ENCODE data around the gene PRUNE1. TPM values are rescaled to one million over a fixed set of nuclear protein-coding genes. Genes with fewer than 3 reads are reported as not detected.

The PRUNE1 gene
- total RNA-seq, 1 experiment from 2014 or later, result 30.7 TPM

- ChIA-PET POLR2A (ENCODE audit: unreplicated experiment) (interaction anchor here (0.6 to 1.5 kb wide), 7 partner anchors 24 to 796 kb away, joined by 3 to 14 read pairs (median 4); partner anchors contain the start of genes ANXA9 and GOLPH3L), CTCF (interaction anchor here (0.6 to 2.1 kb wide), 4 partner anchors 8 to 84 kb away, joined by 3 to 11 read pairs (median 4); partner anchors contain the start of gene ANXA9)
- H2AFZ ChIP-seq, result peak overlapping the region; percentile 81
- peaks cover 23% of the 10 kb centered on the region for H3K79me2 ChIP-seq (ENCODE audit: low read depth)
- H3K36me3 ChIP-seq (ENCODE audit: low read depth), result no peaks in the 10 kb centered on the region
- peak overlapping the region; percentile 86 for H3K4me2 ChIP-seq
- peaks cover 56% of the 10 kb centered on the region for H3K4me1 ChIP-seq (replicated peaks; ENCODE audit: insufficient read depth)
- no peaks in the 10 kb centered on the region for H4K20me1 ChIP-seq (ENCODE audit: insufficient read depth)
- TF ChIP-seq EZH2 (IDR thresholded peaks at IDR 0.05; ENCODE audit: low read depth), result no peak
- TF ChIP-seq CTCF (conservative IDR thresholded peaks at IDR 0.05), result no peak
- H3K9me3 ChIP-seq (ENCODE audit: insufficient read depth, low read depth), result no peaks in the 10 kb centered on the region
- intact Hi-C loops (cut with micrococcal nuclease; ENCODE audit: unreplicated experiment), result loop anchor here (5.0 kb wide), 3 partner anchors 161 to 749 kb away; partner anchors contain the start of genes CA14, LYSMD1 and SCNM1
- BruUV-seq (replicated peaks), result no TSS peak
- peak overlapping the region; percentile 56; the same call in 1 of the 2 replicates for H3K4me3 ChIP-seq
- no peak for DNase-seq
- no peaks in the 10 kb centered on the region for H3K27me3 ChIP-seq (ENCODE audit: insufficient read depth, low read depth)
- H3F3A ChIP-seq (ENCODE audit: insufficient read depth, low read depth), result peaks cover 28% of the 10 kb centered on the region
- no peaks in the 10 kb centered on the region for H3K9me2 ChIP-seq (ENCODE audit: insufficient read depth)
- peak overlapping the region; percentile 68 for H3K27ac ChIP-seq
These were observed 2.4 kb upstream of the PRUNE1 start for GRCh38 chr1:151005729-151006319.

DNA sequence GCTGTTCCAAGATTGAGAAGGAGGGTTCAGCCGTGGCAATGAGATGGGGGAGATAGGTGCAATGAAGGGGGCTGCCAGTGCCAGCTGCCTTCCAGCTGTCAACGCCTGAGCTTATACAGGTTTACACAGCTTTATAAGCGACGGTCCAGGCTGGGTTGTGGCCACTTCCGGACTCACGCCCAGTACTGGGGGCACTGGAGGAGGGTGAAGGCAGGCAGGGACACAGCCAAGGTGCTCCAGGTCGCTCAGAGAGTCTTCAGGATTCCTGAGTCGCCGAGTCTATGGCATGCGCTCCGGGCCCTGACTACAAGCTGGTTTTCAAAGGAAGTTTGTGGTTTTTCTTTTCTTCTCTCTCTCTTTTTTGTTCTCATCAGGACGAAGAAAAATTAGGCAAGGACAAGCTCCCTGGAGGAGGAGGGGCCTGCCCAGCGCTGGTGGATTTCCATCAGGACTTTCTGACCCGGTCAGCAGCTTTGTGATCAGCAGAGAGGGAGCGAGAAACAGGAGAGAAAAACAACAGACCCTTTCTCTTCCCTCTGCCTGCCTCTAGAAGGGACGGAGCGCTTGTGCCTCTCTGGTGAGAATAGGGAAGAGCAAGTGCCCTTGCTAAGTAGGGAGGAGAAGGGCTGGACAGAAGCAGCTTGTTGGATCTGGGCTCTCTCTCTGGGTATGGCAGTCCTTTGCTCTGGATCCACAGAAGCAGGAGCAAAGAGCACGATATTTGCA, 1.8 kb upstream of the PRUNE1 start, which contains the start of gene MINDY1:
MINDY1 (minus strand) TSS at position 576 of the 726 bp plus-strand sequence. CDS start 4,285 bp downstream, outside the sequence.
- H3K79me2 ChIP-seq (ENCODE audit: low read depth), result peaks cover 24% of the 10 kb centered on the region
- peaks cover 28% of the 10 kb centered on the region for H3F3A ChIP-seq (ENCODE audit: insufficient read depth, low read depth)
- peak within 1 kb of the TSS; percentile 81 for H2AFZ ChIP-seq
- H3K9me2 ChIP-seq (ENCODE audit: insufficient read depth), result no peaks in the 10 kb centered on the region
- H3K27ac ChIP-seq, result peak within 1 kb of the TSS; percentile 68
- H3K36me3 ChIP-seq (ENCODE audit: low read depth), result no peaks in the 10 kb centered on the region
- H3K4me2 ChIP-seq, result peak within 1 kb of the TSS; percentile 86
- no peaks in the 10 kb centered on the region for H3K27me3 ChIP-seq (ENCODE audit: insufficient read depth, low read depth)
- TF ChIP-seq EZH2 (IDR thresholded peaks at IDR 0.05; ENCODE audit: low read depth) (no peak), CTCF (conservative IDR thresholded peaks at IDR 0.05) (peak; percentile 68)
- no peaks in the 10 kb centered on the region for H3K9me3 ChIP-seq (ENCODE audit: insufficient read depth, low read depth)
- ChIA-PET CTCF (interaction anchor here (0.5 to 2.1 kb wide), 4 partner anchors 9 to 26 kb away, joined by 3 to 11 read pairs (median 6); partner anchors contain the start of gene ANXA9), POLR2A (ENCODE audit: unreplicated experiment) (interaction anchor here (0.5 to 1.5 kb wide), 10 partner anchors 25 to 796 kb away, joined by 3 to 14 read pairs (median 4); partner anchors contain the start of genes ANXA9, BNIPL and GOLPH3L)
- intact Hi-C loops (cut with micrococcal nuclease; ENCODE audit: unreplicated experiment), result loop anchor here (1.0 to 5.0 kb wide), 4 partner anchors 52 to 749 kb away; partner anchors contain the start of genes CA14, LYSMD1 and SCNM1
- H3K4me3 ChIP-seq, result peak within 1 kb of the TSS; percentile 56; the same call in 1 of the 2 replicates
- peaks cover 56% of the 10 kb centered on the region for H3K4me1 ChIP-seq (replicated peaks; ENCODE audit: insufficient read depth)
- no peaks in the 10 kb centered on the region for H4K20me1 ChIP-seq (ENCODE audit: insufficient read depth)
- DNase-seq, result peak; percentile 64 to 72
- BruUV-seq (replicated peaks), result TSS peak; percentile 38

DNA sequence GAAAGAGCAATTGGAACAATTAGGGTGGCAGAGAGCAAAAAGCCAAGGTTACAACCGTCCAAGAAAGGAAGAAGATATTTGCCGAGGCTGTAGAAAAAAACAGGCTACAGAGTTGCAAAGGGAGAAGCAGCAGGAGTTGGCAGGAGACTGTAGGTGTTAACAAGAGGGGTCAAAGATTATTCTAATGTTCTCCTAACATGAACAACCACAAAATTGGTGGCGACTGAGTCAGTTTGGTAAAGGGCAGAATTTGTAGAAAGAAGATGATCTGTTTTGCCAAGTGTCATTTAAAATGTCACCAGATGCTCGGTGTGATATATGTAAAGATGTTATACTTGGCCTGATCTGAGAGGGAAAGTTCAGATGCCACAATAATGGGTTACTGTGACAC, 401 bp upstream of the PRUNE1 start:
- intact Hi-C loops (cut with micrococcal nuclease; ENCODE audit: unreplicated experiment), result loop anchor here (1.0 to 5.0 kb wide), 5 partner anchors 39 to 751 kb away; partner anchors contain the start of genes C1orf56, CA14, LYSMD1 and SCNM1
- CTCF ChIA-PET, result no interaction called here

More for the DNA sequence above, 401 bp upstream of the PRUNE1 start:
- peak overlapping the region; percentile 50; the same call in 1 of the 2 replicates for H2AFZ ChIP-seq
- H3K9me3 ChIP-seq (ENCODE audit: insufficient read depth, low read depth), result no peaks in the 10 kb centered on the region
- H3K9me2 ChIP-seq (ENCODE audit: insufficient read depth), result no peaks in the 10 kb centered on the region
- POLR2A ChIA-PET (ENCODE audit: unreplicated experiment), result no interaction called here
- H3K27me3 ChIP-seq (ENCODE audit: insufficient read depth, low read depth), result no peaks in the 10 kb centered on the region
- H3K4me3 ChIP-seq, result peak overlapping the region; percentile 37; the same call in 1 of the 2 replicates
- no peaks in the 10 kb centered on the region for H3K36me3 ChIP-seq (ENCODE audit: low read depth)
- peaks cover 56% of the 10 kb centered on the region for H3K4me1 ChIP-seq (replicated peaks; ENCODE audit: insufficient read depth)
- H4K20me1 ChIP-seq (ENCODE audit: insufficient read depth), result no peaks in the 10 kb centered on the region
- DNase-seq, result no peak
- peaks cover 28% of the 10 kb centered on the region for H3F3A ChIP-seq (ENCODE audit: insufficient read depth, low read depth)
- peak overlapping the region; percentile 68 for H3K27ac ChIP-seq
- TF ChIP-seq CTCF (conservative IDR thresholded peaks at IDR 0.05) (no peak), EZH2 (IDR thresholded peaks at IDR 0.05; ENCODE audit: low read depth) (no peak)
- peak overlapping the region; percentile 86 for H3K4me2 ChIP-seq
- H3K79me2 ChIP-seq (ENCODE audit: low read depth), result peaks cover 24% of the 10 kb centered on the region
- BruUV-seq (replicated peaks), result no TSS peak
